Spleen (tissue), 11 donors: ENCODE measurements around the gene NSG1. TPM values are rescaled to one million over a fixed set of nuclear protein-coding genes. Genes with fewer than 3 reads are reported as not detected.

ENCODE experiments used
- DNase-seq: peaks from one replicate; pipeline ENCODE4 v3.0.0-alpha.2; 2020
- H3K27ac ChIP-seq, 8 donors: fragments of 200-600 bp; sonication (generic) in 7 of 8; 1 replicate in 4 of 8; 2 replicates in 4 of 8; pipeline versions ENCODE4 v1.5.0 to v1.8.0; 2016 to 2021; ENCODE audit warnings: inconsistent platforms in 4 of 8, mild to moderate bottlenecking in 4 of 8, moderate library complexity in 1 of 8
- H3K27me3 ChIP-seq, 7 donors: fragments of 200-600 bp; sonication (generic) in 6 of 7; replicated peaks in 1 of 7; 1 replicate in 4 of 7; 2 replicates in 3 of 7; pipeline versions ENCODE4 v1.5.0 to v1.8.0; 2016 to 2021; ENCODE audit warnings: inconsistent platforms in 3 of 7, mild to moderate bottlenecking in 1 of 7
- H3K36me3 ChIP-seq, 6 donors: fragments of 200-600 bp; sonication (generic) in 5 of 6; 1 replicate in 4 of 6; 2 replicates in 2 of 6; pipeline versions ENCODE4 v1.5.0 to v1.8.0; 2016 to 2021; ENCODE audit warnings: inconsistent platforms in 2 of 6
- H3K4me1 ChIP-seq, 6 donors: fragments of 200-600 bp; sonication (generic) in 5 of 6; 1 replicate in 3 of 6; 2 replicates in 3 of 6; pipeline versions ENCODE4 v1.5.0 to v1.8.0; 2016 to 2021; ENCODE audit warnings: inconsistent platforms in 3 of 6
- H3K4me3 ChIP-seq, 8 donors: fragments of 200-600 bp; sonication (generic) in 7 of 8; 1 replicate in 4 of 8; 2 replicates in 4 of 8; pipeline versions ENCODE4 v1.5.0 to v1.8.0; 2016 to 2021; ENCODE audit warnings: inconsistent platforms in 4 of 8, mild to moderate bottlenecking in 4 of 8, moderate library complexity in 2 of 8
- H3K9me3 ChIP-seq, 8 donors: fragments of 200-600 bp; sonication (generic) in 7 of 8; 1 replicate in 4 of 8; 2 replicates in 4 of 8; pipeline versions ENCODE4 v1.5.0 to v1.8.0; 2016 to 2021; ENCODE audit warnings: inconsistent platforms in 4 of 8
- CTCF ChIP-seq, 11 experiments: fragments of 200-600 bp in 7 of 11; fragments of 450-650 bp in 4 of 11; sonication (generic) in 4 of 11; IDR thresholded peaks in 8 of 11; conservative IDR thresholded peaks in 3 of 11; 1 replicate in 7 of 11; 2 replicates in 4 of 11; pipeline versions ENCODE4 v1.4.0 to v1.8.0; 2016 to 2021; ENCODE audit warnings: antibody characterized with exemption in 11 of 11, inconsistent platforms in 4 of 11, mild to moderate bottlenecking in 1 of 11
- POLR2A ChIP-seq, 3 donors: fragments of 450-650 bp; IDR thresholded peaks; one replicate each; pipeline ENCODE4 v1.5.1; 2017; ENCODE audit warnings: antibody characterized with exemption in 3 of 3, mild to moderate bottlenecking in 1 of 3
- POLR2AphosphoS5 ChIP-seq, 3 donors: sonication (generic); formaldehyde crosslinking; IDR thresholded peaks; one replicate each; pipeline ENCODE4 v1.5.1; 2017; ENCODE audit warnings: antibody characterized with exemption in 3 of 3
- WGBS, 5 donors: extraction: QIAGEN DNeasy Blood & Tissue Kit in 3 of 5; methylation state at CpG; one replicate each; pipeline versions ENCODE4 v1.1.5 to v1.1.7; 2013 to 2018; 5-methylcytosine and 5-hydroxymethylcytosine counted together
- intact Hi-C: fragments of 100-400 bp; cut with DNase I; formaldehyde crosslinking; loops from one replicate; pipeline ENCODE4 v1.15.0; 2023; ENCODE audit warnings: low total_unique reads
- polyA plus RNA-seq, 3 donors: library from polyadenylated mRNA; stranded (reverse); fragments of 200-250 nt; gene quantifications; one replicate each; pipeline ENCODE4 v1.2.1, GENCODE V29; 2013
- total RNA-seq, 7 donors: library from RNA; depleted of rRNA in 3 of 7; stranded (reverse); fragments of >200 nt in 3 of 7; fragmentation: NEBNext Ultra II Directional in 4 of 7; extraction: Animal tissue kit (Norgen Biotek cat#: 25700) in 4 of 7; gene quantifications; one replicate each; pipeline versions ENCODE4 v1.1.0 to v1.2.1, GENCODE V29; 2016 to 2021
- donor health status: healthy with polysubstance abuse.
- donor health status: DM: no; HTN: no; CAD: no; lungs with moderate emphysema.
- donor health status: DM: no; HTN: no; CAD: no.
- donor health status: Bipolar disorder and iron deficiency.
- donor health status: healthy.
- donor health status: DM: no; HTN: no; CAD: no.
- donor health status: DM: yes; HTN: yes; CAD: no.

NSG1 gene
- total and polyA plus RNA-seq, 10 donors = 0.22 to 4.1 (median 1.4) TPM

GRCh38 chr4:4455210-4455865 lies 68.4 kb downstream of the NSG1 start:
- WGBS, 5 donors = 82 to 91% (median 87%) methylated on average over 5 of the region's 5 CpGs
- TF ChIP-seq POLR2AphosphoS5 (IDR thresholded peaks at IDR 0.05) = no peak
- no peak for TF ChIP-seq CTCF (IDR thresholded peaks at IDR 0.05 in 8 of 11, conservative IDR thresholded peaks at IDR 0.05 in 3 of 11)
- TF ChIP-seq POLR2A (IDR thresholded peaks at IDR 0.05) = no peak
- intact Hi-C loops = no loop called here
- Histone ChIP-seq H3K9me3 (no peaks in the 10 kb centered on the region), H3K4me1 (no peaks in the 10 kb centered on the region), H3K27me3 (no peaks in the 10 kb centered on the region), H3K36me3 (peaks cover 3 to 98% (median 57%) of the 10 kb centered on the region in 6 donors), H3K27ac (no peak overlapping the region), H3K4me3 (no peak overlapping the region)
- no peak for DNase-seq

- no peaks in the 10 kb centered on the region for H3K4me1 ChIP-seq
- peaks cover 3 to 94% (median 57%) of the 10 kb centered on the region in 6 donors for H3K36me3 ChIP-seq
- no peaks in the 10 kb centered on the region for H3K27me3 ChIP-seq
- no peak for DNase-seq
- WGBS, 5 donors = 80 to 91% (median 84%) methylated on average over 7 of the region's 7 CpGs
- intact Hi-C loops = no loop called here
- H3K9me3 ChIP-seq = no peaks in the 10 kb centered on the region
- TF ChIP-seq POLR2AphosphoS5 (IDR thresholded peaks at IDR 0.05) (no peak), POLR2A (IDR thresholded peaks at IDR 0.05) (no peak), CTCF (IDR thresholded peaks at IDR 0.05 in 8 of 11, conservative IDR thresholded peaks at IDR 0.05 in 3 of 11) (no peak)
- no peak overlapping the region for H3K27ac ChIP-seq
- no peak overlapping the region for H3K4me3 ChIP-seq
Observed at GRCh38 chr4:4456351-4456750, 69.4 kb downstream of the NSG1 start.

GRCh38 chr4:4456816-4457578 lies 70.1 kb downstream of the NSG1 start:
- H3K4me1 ChIP-seq = no peaks in the 10 kb centered on the region
- no peaks in the 10 kb centered on the region for H3K9me3 ChIP-seq
- H3K27me3 ChIP-seq = no peaks in the 10 kb centered on the region
- no peak for TF ChIP-seq POLR2AphosphoS5 (IDR thresholded peaks at IDR 0.05)
- TF ChIP-seq POLR2A (IDR thresholded peaks at IDR 0.05) = no peak
- TF ChIP-seq CTCF (IDR thresholded peaks at IDR 0.05 in 8 of 11, conservative IDR thresholded peaks at IDR 0.05 in 3 of 11) = no peak
- peaks cover 3 to 94% (median 54%) of the 10 kb centered on the region in 6 donors for H3K36me3 ChIP-seq
- intact Hi-C loops = no loop called here
- no peak overlapping the region for H3K4me3 ChIP-seq
- H3K27ac ChIP-seq = no peak overlapping the region
- WGBS, 5 donors = 86 to 94% (median 94%) methylated on average over 8 of the region's 8 CpGs
- DNase-seq = no peak
